Subcutaneous adipose tissue (tissue), 4 donors: ENCODE results near the gene LTC4S. TPM values are rescaled to one million over a fixed set of nuclear protein-coding genes. Genes with fewer than 3 reads are reported as not detected.

ENCODE experiments used
- total RNA-seq, 4 donors: library from RNA; depleted of rRNA; stranded (reverse); fragments of >200 nt; gene quantifications; one replicate each; pipeline ENCODE4 v1.1.0, GENCODE V29; 2016
- TF ChIP-seq, protein P1 (sequence below): fragments of 450-650 bp; IDR thresholded peaks from one replicate; pipeline ENCODE4 v1.5.1; 2016; ENCODE audit warnings: low read depth, mild to moderate bottlenecking, control low read depth, antibody characterized with exemption, moderate library complexity

The LTC4S gene
- total RNA-seq, 4 donors from 2014 or later = 2.7 to 8.8 (median 7.0) TPM; not detected in 1

DNA sequence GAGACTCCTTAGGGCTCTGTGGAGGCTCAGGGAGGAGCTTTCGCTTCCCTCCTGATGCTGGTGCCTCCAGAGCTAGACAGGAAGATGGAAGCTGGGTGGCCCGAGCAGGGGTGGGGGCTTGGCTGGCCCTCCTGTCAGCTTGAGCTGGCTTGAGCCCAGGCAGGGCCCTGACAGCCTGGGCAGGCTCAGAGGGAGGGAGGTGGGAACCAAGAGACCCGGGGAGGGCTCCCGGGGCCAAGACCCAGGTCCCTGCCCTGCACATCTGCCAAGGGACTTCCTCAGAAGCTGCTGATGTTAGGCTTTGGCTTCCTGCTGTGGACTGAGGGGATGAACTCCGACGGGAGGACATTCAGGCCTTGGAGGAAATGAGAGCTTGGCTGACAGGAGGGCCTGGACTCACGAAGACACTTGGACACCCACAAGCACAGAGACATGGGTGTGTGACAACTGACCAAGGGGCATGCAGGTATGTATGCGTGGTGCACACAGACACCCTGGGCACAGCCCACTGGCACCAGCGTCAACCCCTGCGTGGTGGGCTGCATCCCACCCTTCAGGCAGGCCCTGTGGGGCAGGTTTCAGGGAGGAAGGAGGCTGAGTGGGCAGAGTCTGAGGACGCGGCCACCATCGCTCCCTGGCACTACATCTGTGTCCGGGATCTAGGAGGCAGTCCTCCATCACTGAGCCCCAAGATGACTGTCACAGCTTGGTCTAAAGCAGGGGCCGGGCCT lies 1.7 kb upstream of the LTC4S start:
- TF ChIP-seq, protein P1, sequence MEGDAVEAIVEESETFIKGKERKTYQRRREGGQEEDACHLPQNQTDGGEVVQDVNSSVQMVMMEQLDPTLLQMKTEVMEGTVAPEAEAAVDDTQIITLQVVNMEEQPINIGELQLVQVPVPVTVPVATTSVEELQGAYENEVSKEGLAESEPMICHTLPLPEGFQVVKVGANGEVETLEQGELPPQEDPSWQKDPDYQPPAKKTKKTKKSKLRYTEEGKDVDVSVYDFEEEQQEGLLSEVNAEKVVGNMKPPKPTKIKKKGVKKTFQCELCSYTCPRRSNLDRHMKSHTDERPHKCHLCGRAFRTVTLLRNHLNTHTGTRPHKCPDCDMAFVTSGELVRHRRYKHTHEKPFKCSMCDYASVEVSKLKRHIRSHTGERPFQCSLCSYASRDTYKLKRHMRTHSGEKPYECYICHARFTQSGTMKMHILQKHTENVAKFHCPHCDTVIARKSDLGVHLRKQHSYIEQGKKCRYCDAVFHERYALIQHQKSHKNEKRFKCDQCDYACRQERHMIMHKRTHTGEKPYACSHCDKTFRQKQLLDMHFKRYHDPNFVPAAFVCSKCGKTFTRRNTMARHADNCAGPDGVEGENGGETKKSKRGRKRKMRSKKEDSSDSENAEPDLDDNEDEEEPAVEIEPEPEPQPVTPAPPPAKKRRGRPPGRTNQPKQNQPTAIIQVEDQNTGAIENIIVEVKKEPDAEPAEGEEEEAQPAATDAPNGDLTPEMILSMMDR = no peak

DNA sequence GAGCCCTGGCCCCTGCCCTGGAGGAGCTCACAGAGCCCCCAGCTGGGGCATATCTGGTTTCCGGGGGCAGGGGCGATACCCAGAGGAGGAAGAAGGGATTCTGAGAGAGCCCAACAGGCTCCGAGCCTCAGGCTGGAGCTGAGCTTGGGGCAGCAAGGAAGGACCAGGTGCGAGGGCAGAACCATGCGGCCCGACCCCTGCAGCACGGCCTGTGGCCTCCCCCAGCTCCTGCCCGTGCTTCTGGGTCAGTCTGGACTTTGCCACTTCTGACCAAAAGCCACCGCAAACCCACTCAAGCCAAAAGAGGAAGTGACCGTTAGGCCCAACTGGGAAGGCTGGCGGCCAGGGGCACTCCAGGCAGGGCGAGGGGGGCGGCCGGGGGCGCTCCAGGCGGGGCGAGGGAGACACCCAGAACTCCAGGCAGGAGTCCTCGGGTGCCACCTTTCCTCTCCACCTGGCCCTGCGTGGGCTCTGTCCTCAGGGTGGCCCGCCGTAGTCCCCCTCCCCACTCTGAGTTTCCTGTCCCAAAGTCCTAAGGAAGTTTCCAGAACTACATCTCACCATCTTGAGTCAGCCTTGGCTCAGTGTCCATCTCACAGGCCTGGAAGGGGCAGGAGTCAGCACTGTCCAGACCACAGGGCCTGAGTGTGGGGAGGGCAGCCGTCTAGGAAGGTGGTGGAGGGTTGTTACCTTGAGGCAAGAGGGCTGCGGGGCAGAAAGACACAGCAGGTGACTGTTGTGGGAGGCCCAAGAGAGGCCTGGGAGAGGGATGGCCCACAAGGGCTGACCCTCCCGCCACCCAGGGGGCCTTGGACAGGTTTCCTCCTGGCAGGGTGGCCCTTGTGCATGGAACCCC lies 946 bp upstream of the LTC4S start:
- TF ChIP-seq, protein P1 = no peak

DNA sequence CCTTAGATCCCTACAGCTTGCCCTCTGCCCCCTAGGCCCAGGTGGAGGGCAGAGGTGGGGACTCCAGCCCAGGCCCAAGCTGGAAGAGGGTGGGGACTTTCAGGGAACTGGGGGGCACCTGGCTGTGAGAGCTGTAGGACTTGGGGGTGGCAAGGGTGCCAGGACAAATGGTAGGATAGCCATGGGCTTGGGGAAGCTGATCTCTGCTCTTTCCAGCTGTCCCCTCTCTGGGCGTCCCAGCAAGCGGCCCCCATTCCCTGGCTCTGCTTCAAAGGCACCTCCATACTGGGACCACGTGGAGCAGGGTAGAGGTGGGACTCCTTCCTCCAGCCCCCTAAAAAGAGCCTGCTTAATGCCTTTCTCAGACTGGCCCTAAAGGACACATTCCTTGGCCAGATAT lies 385 bp downstream of the LTC4S start:
- TF ChIP-seq, protein P1 = no peak

DNA sequence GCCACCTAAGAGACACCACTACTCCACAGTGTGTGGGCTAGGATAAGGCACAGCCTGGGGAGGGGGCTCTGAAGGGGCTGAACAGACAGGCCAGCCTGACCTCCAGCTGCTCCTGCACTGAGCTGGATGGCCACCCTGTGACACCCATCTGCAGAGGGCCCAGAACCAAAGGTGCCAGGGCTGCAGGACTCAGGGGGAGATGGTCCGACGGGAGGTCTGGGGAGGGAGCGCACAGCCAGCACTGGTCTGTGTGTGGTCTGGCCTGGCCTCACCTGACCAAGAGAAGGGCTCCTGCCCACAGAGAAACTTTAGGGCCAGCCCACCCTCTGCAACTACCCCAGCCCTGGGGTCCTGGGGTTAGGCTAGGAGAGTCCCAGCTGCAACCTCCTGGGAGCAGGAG lies 789 bp downstream of the LTC4S start:
- TF ChIP-seq, protein P1 = no peak

DNA sequence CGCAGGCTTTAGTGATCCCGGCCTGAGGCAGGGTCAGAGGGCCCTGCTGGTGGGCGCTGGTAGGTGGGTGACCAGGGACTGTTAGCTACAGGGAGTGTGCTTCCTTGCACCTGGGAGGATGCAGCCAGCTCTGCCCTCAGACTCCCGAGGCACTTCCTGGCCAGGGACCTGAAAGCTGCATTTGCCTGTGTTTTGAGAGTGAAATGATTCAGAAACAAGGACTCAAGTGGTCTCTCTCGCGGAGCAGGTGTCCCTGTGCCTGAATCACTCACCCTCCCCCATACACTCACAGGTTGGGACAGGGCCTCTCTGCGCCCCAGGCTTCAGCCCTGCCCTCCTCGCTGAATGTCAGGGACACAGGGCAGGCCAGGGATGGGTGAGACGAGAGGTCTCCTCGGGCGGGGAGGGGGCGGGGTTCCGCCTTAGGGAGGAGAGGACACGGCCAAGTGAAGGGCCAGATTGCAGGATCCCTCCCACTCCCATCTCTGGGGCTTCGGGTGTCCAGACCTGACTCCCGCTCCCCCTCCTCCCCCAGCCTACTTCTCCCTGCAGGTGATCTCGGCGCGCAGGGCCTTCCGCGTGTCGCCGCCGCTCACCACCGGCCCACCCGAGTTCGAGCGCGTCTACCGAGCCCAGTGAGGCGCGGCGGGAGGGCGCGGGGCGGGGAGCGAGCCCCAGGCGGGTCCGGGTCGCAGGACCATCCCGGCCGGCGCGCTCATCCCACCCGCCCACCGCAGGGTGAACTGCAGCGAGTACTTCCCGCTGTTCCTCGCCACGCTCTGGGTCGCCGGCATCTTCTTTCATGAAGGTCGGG lies 1.5 kb downstream of the LTC4S start:
- TF ChIP-seq, protein P1 = no peak

DNA sequence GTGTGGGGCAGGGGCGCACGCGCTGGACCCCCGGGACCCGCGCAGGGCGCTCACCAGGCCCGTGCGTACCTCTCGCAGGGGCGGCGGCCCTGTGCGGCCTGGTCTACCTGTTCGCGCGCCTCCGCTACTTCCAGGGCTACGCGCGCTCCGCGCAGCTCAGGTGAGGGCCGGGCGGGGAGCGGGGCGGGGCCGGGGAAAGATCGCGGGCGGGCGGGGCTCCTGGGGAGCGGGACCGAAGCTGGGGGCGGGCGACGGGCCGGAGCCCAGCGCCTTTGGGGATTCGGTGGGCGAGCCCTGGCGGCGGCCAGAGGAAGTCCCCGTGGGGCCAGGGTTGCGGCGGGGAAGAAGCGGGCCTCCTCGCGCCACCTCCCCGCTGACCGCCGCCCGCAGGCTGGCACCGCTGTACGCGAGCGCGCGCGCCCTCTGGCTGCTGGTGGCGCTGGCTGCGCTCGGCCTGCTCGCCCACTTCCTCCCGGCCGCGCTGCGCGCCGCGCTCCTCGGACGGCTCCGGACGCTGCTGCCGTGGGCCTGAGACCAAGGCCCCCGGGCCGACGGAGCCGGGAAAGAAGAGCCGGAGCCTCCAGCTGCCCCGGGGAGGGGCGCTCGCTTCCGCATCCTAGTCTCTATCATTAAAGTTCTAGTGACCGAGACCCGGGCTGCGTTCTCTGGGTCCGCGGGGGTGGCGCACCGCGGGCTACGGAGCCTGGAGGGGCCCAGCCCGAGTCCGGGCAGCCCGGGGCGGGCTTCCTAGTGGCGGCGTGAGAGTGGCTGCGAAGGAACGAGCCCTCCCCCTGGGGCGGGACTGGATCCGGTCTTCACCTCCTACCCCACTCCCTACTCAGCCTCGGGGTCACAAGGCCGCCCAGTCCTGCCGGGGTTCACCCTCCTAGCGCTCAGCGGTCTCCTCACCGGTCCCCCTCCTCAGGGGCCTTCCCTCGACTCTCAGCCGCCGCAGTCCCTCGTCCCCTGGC lies 2.4 kb downstream of the LTC4S start:
- TF ChIP-seq, protein P1 = no peak
